Measurements from ENCODE around the gene AMBP. TPM values are rescaled to one million over a fixed set of nuclear protein-coding genes. Genes with fewer than 3 reads are reported as not detected.

AMBP gene
- total RNA-seq, 1 donor from 2014 or later = 110 TPM

GRCh38 chr9:114070188-114071103 lies 7.7 kb downstream of the AMBP start:
- Mint-ChIP-seq H3K4me1 (ENCODE audit: unreplicated experiment) (peaks cover 2% of the 10 kb centered on the region), H3K27me3 (peaks cover 16% of the 10 kb centered on the region), H3K27ac (no peak overlapping the region), H3K9me3 (no peaks in the 10 kb centered on the region), H3K36me3 (no peaks in the 10 kb centered on the region), H3K4me3 (no peak overlapping the region)
- no peak for TF ChIP-seq CTCF (conservative IDR thresholded peaks at IDR 0.05)
- DNase-seq (ENCODE audit: extremely low spot score, unreplicated experiment) = no peak

DNA sequence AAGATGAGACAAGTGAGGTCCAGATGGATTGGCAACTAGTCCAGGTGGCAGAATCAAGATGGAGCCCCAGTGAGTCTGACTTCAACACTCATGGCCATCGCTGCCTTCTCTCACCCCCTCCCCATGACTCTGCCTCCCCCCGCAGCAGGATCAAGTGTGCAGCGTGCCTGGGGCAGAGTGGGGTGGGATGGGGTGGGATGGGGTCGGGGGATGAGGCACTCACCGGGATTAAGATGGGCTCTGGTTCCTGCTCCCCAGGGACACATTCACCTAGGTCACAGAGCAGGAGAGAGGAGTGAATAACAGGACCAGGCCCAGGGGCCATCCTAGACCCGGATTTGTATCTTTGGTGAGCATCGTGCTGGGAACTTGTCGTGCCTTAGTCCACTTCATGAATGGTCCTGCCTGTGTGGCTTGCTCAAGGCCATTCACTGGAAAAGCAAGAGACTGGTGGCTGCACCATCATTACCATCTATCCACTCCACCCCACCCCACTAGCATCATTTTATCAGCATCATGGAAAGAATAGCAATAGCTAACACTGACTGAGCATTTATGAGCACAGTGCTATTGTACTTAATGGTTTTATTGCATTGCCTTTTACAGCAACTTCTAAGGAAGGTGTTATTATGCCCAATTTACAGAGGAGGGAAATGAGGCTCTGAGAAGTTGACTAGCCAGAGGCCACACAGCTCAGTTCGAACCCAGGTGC lies 8.5 kb downstream of the AMBP start:
- Mint-ChIP-seq H3K4me1 (ENCODE audit: unreplicated experiment) (no peaks in the 10 kb centered on the region), H3K9me3 (no peaks in the 10 kb centered on the region), H3K27ac (no peak overlapping the region), H3K36me3 (no peaks in the 10 kb centered on the region), H3K4me3 (no peak overlapping the region), H3K27me3 (peaks cover 9% of the 10 kb centered on the region)
- no peak for TF ChIP-seq CTCF (conservative IDR thresholded peaks at IDR 0.05)
- DNase-seq (ENCODE audit: extremely low spot score, unreplicated experiment) = no peak

DNA sequence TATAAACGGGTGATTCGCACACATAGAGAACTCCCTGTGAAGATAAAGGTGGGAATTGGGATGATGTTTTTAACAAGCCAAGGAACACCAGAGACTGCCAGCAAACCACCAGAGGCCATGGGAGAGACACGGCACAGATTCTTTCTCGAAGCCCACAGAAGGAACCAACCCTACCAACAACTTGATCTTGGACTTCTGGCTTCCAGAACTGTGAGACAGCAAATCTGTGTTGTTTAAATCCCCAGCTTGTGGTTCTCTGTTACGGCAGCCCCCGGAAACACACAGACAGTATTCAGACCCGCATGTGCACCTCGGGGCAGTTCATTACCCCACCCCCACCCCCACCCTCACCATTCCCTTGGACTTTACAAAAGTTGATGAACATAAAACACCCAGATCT lies 12.8 kb downstream of the AMBP start:
- no peaks in the 10 kb centered on the region for H3K36me3 Mint-ChIP-seq
- TF ChIP-seq CTCF (conservative IDR thresholded peaks at IDR 0.05) = no peak
- H3K27ac Mint-ChIP-seq = no peak overlapping the region
- peaks cover 4% of the 10 kb centered on the region for H3K9me3 Mint-ChIP-seq
- H3K4me3 Mint-ChIP-seq = no peak overlapping the region
- DNase-seq (ENCODE audit: extremely low spot score, unreplicated experiment) = peak; percentile 15
- H3K4me1 Mint-ChIP-seq (ENCODE audit: unreplicated experiment) = peaks cover 3% of the 10 kb centered on the region
- peaks cover 8% of the 10 kb centered on the region for H3K27me3 Mint-ChIP-seq

DNA sequence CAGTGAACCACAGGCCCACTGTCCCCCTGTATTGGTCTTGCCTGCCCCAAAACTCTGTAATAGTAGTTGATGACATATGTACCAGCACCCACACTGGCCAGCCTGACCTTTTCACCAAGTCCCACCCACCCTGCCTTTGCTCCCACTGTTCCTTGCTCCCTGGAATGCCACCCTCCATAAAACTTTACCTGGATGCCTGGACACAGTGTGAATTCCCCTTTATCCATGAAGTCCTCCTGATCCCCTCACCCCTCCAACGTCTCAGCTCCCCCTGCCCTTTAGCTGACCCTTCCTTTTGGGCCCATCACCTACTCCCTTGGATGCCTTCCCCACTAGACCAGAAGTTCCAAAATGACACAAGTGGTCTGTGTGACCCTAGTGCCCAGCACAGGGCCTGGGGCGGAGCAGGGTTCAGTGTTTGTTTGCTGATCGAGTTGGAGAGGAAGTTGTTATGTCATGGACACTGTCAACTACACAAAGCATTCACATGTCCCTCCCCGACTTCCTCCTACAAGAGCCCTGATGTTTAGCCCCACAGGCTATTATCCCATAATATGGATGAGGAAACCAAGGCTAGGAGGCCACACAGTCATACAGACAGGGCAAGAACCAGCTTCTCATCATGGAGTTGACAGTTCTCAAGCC lies 16.1 kb downstream of the AMBP start:
- Mint-ChIP-seq H3K27ac (no peak overlapping the region), H3K27me3 (peaks cover 8% of the 10 kb centered on the region), H3K4me3 (no peak overlapping the region), H3K9me3 (peaks cover 4% of the 10 kb centered on the region), H3K4me1 (ENCODE audit: unreplicated experiment) (peaks cover 16% of the 10 kb centered on the region), H3K36me3 (peaks cover 8% of the 10 kb centered on the region)
- TF ChIP-seq CTCF (conservative IDR thresholded peaks at IDR 0.05) = no peak
- peak; percentile 31 for DNase-seq (ENCODE audit: extremely low spot score, unreplicated experiment)

DNA sequence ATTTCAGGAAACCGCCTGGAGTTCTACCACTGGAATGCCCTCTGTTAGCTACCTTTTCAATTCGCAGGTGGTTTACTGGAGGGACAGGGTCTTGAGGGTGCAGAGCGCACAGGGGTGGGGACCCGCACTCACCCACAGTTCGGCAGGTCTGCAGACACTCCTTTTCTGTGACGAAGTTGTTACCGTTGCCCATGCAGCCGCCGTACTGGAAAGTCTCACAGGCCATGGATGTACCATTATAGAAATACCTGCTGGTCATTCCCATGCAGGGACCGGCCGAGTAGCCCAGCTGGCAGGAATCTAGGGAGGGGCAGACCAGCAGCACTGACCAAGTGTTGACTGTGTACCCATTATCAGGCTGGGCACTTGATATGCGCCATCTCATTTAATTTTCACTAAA lies 16.8 kb downstream of the AMBP start:
- Mint-ChIP-seq H3K27me3 (peaks cover 4% of the 10 kb centered on the region), H3K4me3 (no peak overlapping the region), H3K27ac (no peak overlapping the region), H3K4me1 (ENCODE audit: unreplicated experiment) (peaks cover 16% of the 10 kb centered on the region), H3K36me3 (peaks cover 9% of the 10 kb centered on the region), H3K9me3 (peaks cover 4% of the 10 kb centered on the region)
- no peak for TF ChIP-seq CTCF (conservative IDR thresholded peaks at IDR 0.05)
- DNase-seq (ENCODE audit: extremely low spot score, unreplicated experiment) = peak; percentile 54
